Neural crest cell (in vitro differentiated cells): Measurements from ENCODE around the gene SEL1L3. TPM values are rescaled to one million over a fixed set of nuclear protein-coding genes. Genes with fewer than 3 reads are reported as not detected.

Experiments
- DNase-seq: peaks from one replicate; pipeline ENCODE4 v3.0.0; 2021; ENCODE audit warnings: low read depth, mixed read lengths, low spot score
- H3K27ac Mint-ChIP-seq: one replicate; pipeline ENCODE4 v1.8.0; 2021; ENCODE audit warnings: mild to moderate bottlenecking, mixed read lengths; ENCODE audit not compliant: unreplicated experiment
- H3K27me3 Mint-ChIP-seq: 2 replicates; pipeline ENCODE4 v1.8.0; 2021; ENCODE audit warnings: low read depth, mild to moderate bottlenecking, mixed read lengths
- H3K36me3 Mint-ChIP-seq: 2 replicates; pipeline ENCODE4 v1.8.0; 2021; ENCODE audit warnings: low read depth, mild to moderate bottlenecking, mixed read lengths
- H3K4me1 Mint-ChIP-seq: 2 replicates; pipeline ENCODE4 v1.8.0; 2021; ENCODE audit warnings: mixed read lengths
- H3K4me3 Mint-ChIP-seq: one replicate; pipeline ENCODE4 v1.8.0; 2021; ENCODE audit warnings: mild to moderate bottlenecking, mixed read lengths
- H3K9me3 Mint-ChIP-seq: 2 replicates; pipeline ENCODE4 v1.8.0; 2021; ENCODE audit warnings: mixed read lengths
- total RNA-seq: library from RNA; stranded (reverse); gene quantifications from 2 replicates; pipeline ENCODE4 v1.2.1, GENCODE V29; 2021
- TF ChIP-seq, protein P1 (sequence below): fragments of 200-600 bp; sonication (generic); conservative IDR thresholded peaks from 2 replicates; pipeline ENCODE4 v1.5.0; 2021; ENCODE audit warnings: antibody characterized with exemption, mild to moderate bottlenecking

SEL1L3 gene
- total RNA-seq, 1 donor from 2014 or later = 3.4 TPM

GRCh38 chr4:25821899-25822298 lies 40.9 kb downstream of the SEL1L3 start:
- Mint-ChIP-seq H3K9me3 (no peaks in the 10 kb centered on the region), H3K4me3 (no peak overlapping the region), H3K27me3 (no peaks in the 10 kb centered on the region), H3K4me1 (no peaks in the 10 kb centered on the region), H3K27ac (no peak overlapping the region), H3K36me3 (no peaks in the 10 kb centered on the region)
- TF ChIP-seq, protein P1, sequence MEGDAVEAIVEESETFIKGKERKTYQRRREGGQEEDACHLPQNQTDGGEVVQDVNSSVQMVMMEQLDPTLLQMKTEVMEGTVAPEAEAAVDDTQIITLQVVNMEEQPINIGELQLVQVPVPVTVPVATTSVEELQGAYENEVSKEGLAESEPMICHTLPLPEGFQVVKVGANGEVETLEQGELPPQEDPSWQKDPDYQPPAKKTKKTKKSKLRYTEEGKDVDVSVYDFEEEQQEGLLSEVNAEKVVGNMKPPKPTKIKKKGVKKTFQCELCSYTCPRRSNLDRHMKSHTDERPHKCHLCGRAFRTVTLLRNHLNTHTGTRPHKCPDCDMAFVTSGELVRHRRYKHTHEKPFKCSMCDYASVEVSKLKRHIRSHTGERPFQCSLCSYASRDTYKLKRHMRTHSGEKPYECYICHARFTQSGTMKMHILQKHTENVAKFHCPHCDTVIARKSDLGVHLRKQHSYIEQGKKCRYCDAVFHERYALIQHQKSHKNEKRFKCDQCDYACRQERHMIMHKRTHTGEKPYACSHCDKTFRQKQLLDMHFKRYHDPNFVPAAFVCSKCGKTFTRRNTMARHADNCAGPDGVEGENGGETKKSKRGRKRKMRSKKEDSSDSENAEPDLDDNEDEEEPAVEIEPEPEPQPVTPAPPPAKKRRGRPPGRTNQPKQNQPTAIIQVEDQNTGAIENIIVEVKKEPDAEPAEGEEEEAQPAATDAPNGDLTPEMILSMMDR = no peak
- DNase-seq = no peak

DNA sequence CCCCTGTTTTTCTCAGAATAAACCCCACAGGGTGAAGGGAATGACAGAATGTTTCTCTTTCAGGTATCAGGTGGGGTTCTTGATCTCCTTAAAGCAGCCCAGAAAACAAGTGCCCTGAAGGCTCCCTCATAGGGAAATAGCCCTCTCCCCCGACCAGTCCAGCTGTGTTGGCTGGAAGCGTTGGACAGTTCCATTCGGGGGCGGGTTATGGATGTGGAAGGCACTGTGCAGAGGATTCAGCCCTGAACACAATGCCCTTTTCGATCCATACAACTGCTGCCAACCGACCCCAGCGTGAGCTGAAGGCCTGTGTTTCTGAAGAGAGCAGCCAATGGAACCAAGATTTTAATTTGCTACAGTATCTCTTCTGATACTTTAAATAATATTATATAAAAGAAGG lies 41.5 kb downstream of the SEL1L3 start:
- DNase-seq = no peak
- Mint-ChIP-seq H3K4me1 (no peaks in the 10 kb centered on the region), H3K27me3 (no peaks in the 10 kb centered on the region), H3K4me3 (no peak overlapping the region), H3K27ac (no peak overlapping the region), H3K36me3 (no peaks in the 10 kb centered on the region), H3K9me3 (no peaks in the 10 kb centered on the region)
- TF ChIP-seq, protein P1 = no peak

- no peak overlapping the region for H3K4me3 Mint-ChIP-seq
- H3K27ac Mint-ChIP-seq = no peak overlapping the region
- no peak for DNase-seq
- H3K4me1 Mint-ChIP-seq = peaks cover 7% of the 10 kb centered on the region
- no peaks in the 10 kb centered on the region for H3K9me3 Mint-ChIP-seq
- TF ChIP-seq, protein P1 = no peak
- no peaks in the 10 kb centered on the region for H3K27me3 Mint-ChIP-seq
- no peaks in the 10 kb centered on the region for H3K36me3 Mint-ChIP-seq
Observed at GRCh38 chr4:25818876-25819275, 43.9 kb downstream of the SEL1L3 start.

GRCh38 chr4:25818371-25818871 lies 44.4 kb downstream of the SEL1L3 start:
- no peak for DNase-seq
- Mint-ChIP-seq H3K9me3 (no peaks in the 10 kb centered on the region), H3K4me1 (peaks cover 12% of the 10 kb centered on the region), H3K27ac (no peak overlapping the region), H3K36me3 (no peaks in the 10 kb centered on the region), H3K27me3 (no peaks in the 10 kb centered on the region), H3K4me3 (no peak overlapping the region)
- TF ChIP-seq, protein P1 = no peak

- Mint-ChIP-seq H3K4me1 (peaks cover 15% of the 10 kb centered on the region), H3K9me3 (no peaks in the 10 kb centered on the region), H3K27ac (no peak overlapping the region), H3K36me3 (no peaks in the 10 kb centered on the region), H3K4me3 (no peak overlapping the region), H3K27me3 (no peaks in the 10 kb centered on the region)
- TF ChIP-seq, protein P1 = no peak
- DNase-seq = no peak
Observed at GRCh38 chr4:25817059-25817681, 45.6 kb downstream of the SEL1L3 start.
